ENCODE results near the gene UBE2S. TPM values are rescaled to one million over a fixed set of nuclear protein-coding genes. Genes with fewer than 3 reads are reported as not detected.

The UBE2S gene
- polyA plus RNA-seq, 1 donor (not counting 4 experiments of a cell fraction or from before 2014, with no cell fraction given), result 31.8 TPM

GRCh38 chr19:55400281-55401087 lies 7.1 kb downstream of the UBE2S start:
- H3K9me1 ChIP-seq (ENCODE audit: control insufficient read depth, extremely low read depth, insufficient read depth, low read length), result no peaks in the 10 kb centered on the region
- no peaks in the 10 kb centered on the region for H3K27me3 ChIP-seq (ENCODE audit: control insufficient read depth, extremely low read depth, insufficient read depth, low read length)
- no peak overlapping the region for H3K4me2 ChIP-seq (ENCODE audit: control insufficient read depth, extremely low read depth, insufficient read depth, low read depth, low read length)
- H3K4me1 ChIP-seq (ENCODE audit: control insufficient read depth, extremely low read depth, insufficient read depth, low read length), result peaks cover 5% of the 10 kb centered on the region
- H3K9me3 ChIP-seq (ENCODE audit: control insufficient read depth, low read depth, low read length), result no peaks in the 10 kb centered on the region
- peaks cover 23 to 28% of the 10 kb centered on the region in 2 experiments for H3K36me3 ChIP-seq (ENCODE audit: control insufficient read depth in 2 of 2, extremely low read depth in 1 of 2, insufficient read depth in 2 of 2, low read length in 2 of 2)
- TF ChIP-seq EZH2 (IDR thresholded peaks at IDR 0.05; ENCODE audit: low read length) (no peak), CTCF (optimal IDR thresholded peaks at IDR 0.05 in 1 of 3, IDR thresholded peaks at IDR 0.05 in 1 of 3, conservative IDR thresholded peaks at IDR 0.05 in 1 of 3; ENCODE audit: extremely low read depth in 1 of 3, insufficient read depth in 2 of 3, low read length in 3 of 3) (no peak)
- DNase-seq (ENCODE audit: low read depth, low spot score) (no peak), FAIRE-seq (no peak)
- no peak overlapping the region for H3K4me3 ChIP-seq (ENCODE audit: control insufficient read depth in 2 of 3, extremely low read depth in 1 of 3, insufficient read depth in 2 of 3, low read depth in 1 of 3, low read length in 3 of 3)
- no peak overlapping the region for H2AFZ ChIP-seq (ENCODE audit: control insufficient read depth, low read length)
- no peak overlapping the region for H3K27ac ChIP-seq (ENCODE audit: control insufficient read depth, insufficient read depth, low read length)
- H4K20me1 ChIP-seq (ENCODE audit: control insufficient read depth, extremely low read depth, insufficient read depth, low read length), result peaks cover 5% of the 10 kb centered on the region
- H3K9ac ChIP-seq (ENCODE audit: control insufficient read depth, extremely low read depth, insufficient read depth, low read length), result no peak overlapping the region
- peaks cover 26% of the 10 kb centered on the region for H3K79me2 ChIP-seq (ENCODE audit: control insufficient read depth, insufficient read depth, low read length)
- dilution Hi-C loops (cut with MboI; ENCODE audit: extremely low pct_ligation_motif_present, low sequenced_read_pairs), result no loop called here

GRCh38 chr19:55398200-55398925 lies 9.2 kb downstream of the UBE2S start:
- TF ChIP-seq EZH2 (IDR thresholded peaks at IDR 0.05; ENCODE audit: low read length) (no peak), CTCF (optimal IDR thresholded peaks at IDR 0.05 in 1 of 3, IDR thresholded peaks at IDR 0.05 in 1 of 3, conservative IDR thresholded peaks at IDR 0.05 in 1 of 3; ENCODE audit: extremely low read depth in 1 of 3, insufficient read depth in 2 of 3, low read length in 3 of 3) (no peak)
- Histone ChIP-seq H3K4me2 (ENCODE audit: control insufficient read depth, extremely low read depth, insufficient read depth, low read depth, low read length) (no peak overlapping the region), H3K4me1 (ENCODE audit: control insufficient read depth, extremely low read depth, insufficient read depth, low read length) (peaks cover 4% of the 10 kb centered on the region), H3K9ac (ENCODE audit: control insufficient read depth, extremely low read depth, insufficient read depth, low read length) (no peak overlapping the region), H3K9me3 (ENCODE audit: control insufficient read depth, low read depth, low read length) (no peaks in the 10 kb centered on the region), H3K4me3 (ENCODE audit: control insufficient read depth in 2 of 3, extremely low read depth in 1 of 3, insufficient read depth in 2 of 3, low read depth in 1 of 3, low read length in 3 of 3) (no peak overlapping the region), H3K36me3 (ENCODE audit: control insufficient read depth in 2 of 2, extremely low read depth in 1 of 2, insufficient read depth in 2 of 2, low read length in 2 of 2) (peaks cover 18 to 19% of the 10 kb centered on the region in 2 experiments), H4K20me1 (ENCODE audit: control insufficient read depth, extremely low read depth, insufficient read depth, low read length) (peaks cover 2% of the 10 kb centered on the region), H3K27me3 (ENCODE audit: control insufficient read depth, extremely low read depth, insufficient read depth, low read length) (no peaks in the 10 kb centered on the region), H3K79me2 (ENCODE audit: control insufficient read depth, insufficient read depth, low read length) (peaks cover 12% of the 10 kb centered on the region), H3K27ac (ENCODE audit: control insufficient read depth, insufficient read depth, low read length) (no peak overlapping the region), H2AFZ (ENCODE audit: control insufficient read depth, low read length) (no peak overlapping the region), H3K9me1 (ENCODE audit: control insufficient read depth, extremely low read depth, insufficient read depth, low read length) (no peaks in the 10 kb centered on the region)
- FAIRE-seq, result no peak
- DNase-seq (ENCODE audit: low read depth, low spot score), result no peak
- dilution Hi-C loops (cut with MboI; ENCODE audit: extremely low pct_ligation_motif_present, low sequenced_read_pairs), result no loop called here

Measured in keratinocyte (primary cell).